MM.1S (cell line): ENCODE measurements around the gene KNOP1.

ENCODE experiments used
- DNase-seq: peaks from one replicate; pipeline ENCODE4 v3.0.0-alpha.2; 2015
- H2AFZ ChIP-seq: fragments of 300-600 bp; sonication (generic); 2 replicates; pipeline ENCODE4 v1.6.0; 2016; ENCODE audit warnings: antibody characterized with exemption, low read length
- H3F3A ChIP-seq: fragments of 300-600 bp; sonication (generic); 2 replicates; pipeline ENCODE4 v1.6.1; 2016; ENCODE audit warnings: mild to moderate bottlenecking, antibody characterized with exemption, low read length, moderate library complexity, mixed read lengths; ENCODE audit not compliant: insufficient read depth
- H3K27ac ChIP-seq: fragments of 300-600 bp; sonication (generic); 2 replicates; pipeline ENCODE4 v1.5.1; 2016; ENCODE audit warnings: mild to moderate bottlenecking, low read length
- H3K27me3 ChIP-seq: fragments of 300-600 bp; sonication (generic); replicated peaks from 2 replicates; pipeline ENCODE4 v1.6.0; 2016; ENCODE audit warnings: low read length; ENCODE audit not compliant: insufficient read depth
- H3K36me3 ChIP-seq: fragments of 300-600 bp; sonication (generic); replicated peaks from 2 replicates; pipeline ENCODE4 v1.6.1; 2016; ENCODE audit warnings: mild to moderate bottlenecking, low read length, mixed read lengths; ENCODE audit not compliant: insufficient read depth
- H3K4me1 ChIP-seq: fragments of 300-600 bp; sonication (generic); 2 replicates; pipeline ENCODE4 v1.6.1; 2016; ENCODE audit warnings: low read length, mixed read lengths
- H3K4me2 ChIP-seq: fragments of 300-600 bp; sonication (generic); 2 replicates; pipeline ENCODE4 v1.6.0; 2016; ENCODE audit warnings: low read depth, low read length
- H3K4me3 ChIP-seq: fragments of 300-600 bp; sonication (generic); 2 replicates; pipeline ENCODE4 v1.5.1; 2016; ENCODE audit warnings: low read length, mixed read lengths
- H3K79me2 ChIP-seq: fragments of 300-600 bp; sonication (generic); 2 replicates; pipeline ENCODE4 v1.6.1; 2016; ENCODE audit warnings: mixed run types, low read length, mixed read lengths
- H3K9ac ChIP-seq: fragments of 300-600 bp; sonication (generic); 2 replicates; pipeline ENCODE4 v1.6.1; 2016; ENCODE audit warnings: low read length, mixed read lengths
- H3K9me2 ChIP-seq: fragments of 300-600 bp; sonication (generic); replicated peaks from 2 replicates; pipeline ENCODE4 v1.6.1; 2016; ENCODE audit warnings: mild to moderate bottlenecking, low read length, mixed read lengths; ENCODE audit not compliant: insufficient read depth
- H3K9me3 ChIP-seq: fragments of 300-600 bp; sonication (generic); replicated peaks from 2 replicates; pipeline ENCODE4 v1.6.1; 2016; ENCODE audit warnings: mild to moderate bottlenecking, low read length, mixed read lengths; ENCODE audit not compliant: insufficient read depth
- H4K20me1 ChIP-seq: fragments of 300-600 bp; sonication (generic); 2 replicates; pipeline ENCODE4 v1.6.1; 2016; ENCODE audit warnings: mild to moderate bottlenecking, low read length, moderate library complexity, mixed read lengths; ENCODE audit not compliant: insufficient read depth
- CTCF ChIP-seq: fragments of 300-600 bp; sonication (generic); IDR thresholded peaks from 2 replicates; pipeline ENCODE4 v1.5.1; 2016; ENCODE audit warnings: antibody characterized with exemption, low read length, mixed read lengths
- EZH2 ChIP-seq: fragments of 300-600 bp; sonication (generic); optimal IDR thresholded peaks from 2 replicates; pipeline ENCODE3; 2017; ENCODE audit warnings: low read depth, mild to moderate bottlenecking, antibody characterized with exemption, low read length, mixed read lengths
- EZH2phosphoT487 ChIP-seq: fragments of 300-600 bp; sonication (generic); IDR thresholded peaks from 2 replicates; pipeline ENCODE4 v1.6.1; 2018; ENCODE audit warnings: antibody characterized with exemption, low read length

Gene KNOP1

GRCh38 chr16:19717741-19718623 is at the start of gene KNOP1, which contains the start of gene IQCK:
Gene KNOP1, minus strand, starts transcription at chr16:19718227. Its CDS starts 3,192 bp downstream, at chr16:19715035.
Gene IQCK, plus strand, starts transcription at chr16:19718271. Its CDS starts 36 bp downstream, at chr16:19718307.
- peaks cover 41% of the 10 kb centered on the region for H3K79me2 ChIP-seq
- H3K36me3 ChIP-seq: peaks cover 6% of the 10 kb centered on the region; the same call in 1 of the 2 replicates
- H3K4me1 ChIP-seq: no peaks in the 10 kb centered on the region
- H3F3A ChIP-seq: no peaks in the 10 kb centered on the region
- H3K9ac ChIP-seq: peak within 1 kb of the TSS; percentile 90
- H3K4me2 ChIP-seq: peak within 1 kb of the TSS; percentile 56
- peak; percentile 95 for DNase-seq
- peak within 1 kb of the TSS; percentile 34; the same call in 1 of the 2 replicates for H3K27ac ChIP-seq
- H3K27me3 ChIP-seq: no peaks in the 10 kb centered on the region
- H2AFZ ChIP-seq: peak within 1 kb of the TSS; percentile 71
- no peaks in the 10 kb centered on the region for H3K9me2 ChIP-seq
- H3K4me3 ChIP-seq: peak within 1 kb of the TSS; percentile 83
- no peaks in the 10 kb centered on the region for H3K9me3 ChIP-seq
- no peaks in the 10 kb centered on the region for H4K20me1 ChIP-seq
- TF ChIP-seq CTCF (no peak), EZH2phosphoT487 (no peak), EZH2 (no peak)

GRCh38 chr16:19767497-19767896 is 49.5 kb upstream of the KNOP1 start:
- H3K36me3 ChIP-seq: no peaks in the 10 kb centered on the region
- H3K27ac ChIP-seq: no peak overlapping the region
- H3K9ac ChIP-seq: no peak overlapping the region
- no peaks in the 10 kb centered on the region for H3K4me1 ChIP-seq
- no peak for TF ChIP-seq CTCF
- no peak for TF ChIP-seq EZH2
- no peak for TF ChIP-seq EZH2phosphoT487
- no peaks in the 10 kb centered on the region for H3K27me3 ChIP-seq
- H2AFZ ChIP-seq: no peak overlapping the region
- no peaks in the 10 kb centered on the region for H3F3A ChIP-seq
- H4K20me1 ChIP-seq: no peaks in the 10 kb centered on the region
- no peaks in the 10 kb centered on the region for H3K79me2 ChIP-seq
- H3K9me2 ChIP-seq: no peaks in the 10 kb centered on the region
- DNase-seq: no peak
- no peaks in the 10 kb centered on the region for H3K9me3 ChIP-seq
- H3K4me3 ChIP-seq: no peak overlapping the region
- no peak overlapping the region for H3K4me2 ChIP-seq

- H3K27me3 ChIP-seq: no peaks in the 10 kb centered on the region
- H3K36me3 ChIP-seq: no peaks in the 10 kb centered on the region
- no peak overlapping the region for H3K27ac ChIP-seq
- no peaks in the 10 kb centered on the region for H3K9me3 ChIP-seq
- H3F3A ChIP-seq: no peaks in the 10 kb centered on the region
- no peaks in the 10 kb centered on the region for H3K79me2 ChIP-seq
- H3K9me2 ChIP-seq: no peaks in the 10 kb centered on the region
- H2AFZ ChIP-seq: no peak overlapping the region
- H4K20me1 ChIP-seq: no peaks in the 10 kb centered on the region
- TF ChIP-seq CTCF: no peak
- no peak for TF ChIP-seq EZH2phosphoT487
- no peak for TF ChIP-seq EZH2
- H3K9ac ChIP-seq: no peak overlapping the region
- H3K4me3 ChIP-seq: no peak overlapping the region
- DNase-seq: no peak
- H3K4me2 ChIP-seq: no peak overlapping the region
- H3K4me1 ChIP-seq: no peaks in the 10 kb centered on the region
These were observed 49.0 kb upstream of the KNOP1 start for GRCh38 chr16:19766988-19767387.
